ENCODE data around the gene DENND1B. TPM values are rescaled to one million over a fixed set of nuclear protein-coding genes. Genes with fewer than 3 reads are reported as not detected.
"Not testable (repeated sequence)": the region's sequence is repeated elsewhere in the genome, so short reads cannot be mapped to it uniquely, and the experiment has no call there.

DENND1B gene
- total and polyA plus RNA-seq, 12 donors: 1.7 to 14.3 (median 6.5) TPM

GRCh38 chr1:197705941-197706340 is 69.3 kb downstream of the DENND1B start:
- Histone ChIP-seq H3K4me1 (replicated peaks in 1 of 2) (no peaks in the 10 kb centered on the region), H3K36me3 (replicated peaks in 1 of 2) (no peaks in the 10 kb centered on the region), H3K27me3 (no peaks in the 10 kb centered on the region), H3K27ac (no peak overlapping the region), H3K4me3 (no peak overlapping the region), H3K9me3 (replicated peaks in 1 of 3) (no peaks in the 10 kb centered on the region)
- TF ChIP-seq, protein P1, sequence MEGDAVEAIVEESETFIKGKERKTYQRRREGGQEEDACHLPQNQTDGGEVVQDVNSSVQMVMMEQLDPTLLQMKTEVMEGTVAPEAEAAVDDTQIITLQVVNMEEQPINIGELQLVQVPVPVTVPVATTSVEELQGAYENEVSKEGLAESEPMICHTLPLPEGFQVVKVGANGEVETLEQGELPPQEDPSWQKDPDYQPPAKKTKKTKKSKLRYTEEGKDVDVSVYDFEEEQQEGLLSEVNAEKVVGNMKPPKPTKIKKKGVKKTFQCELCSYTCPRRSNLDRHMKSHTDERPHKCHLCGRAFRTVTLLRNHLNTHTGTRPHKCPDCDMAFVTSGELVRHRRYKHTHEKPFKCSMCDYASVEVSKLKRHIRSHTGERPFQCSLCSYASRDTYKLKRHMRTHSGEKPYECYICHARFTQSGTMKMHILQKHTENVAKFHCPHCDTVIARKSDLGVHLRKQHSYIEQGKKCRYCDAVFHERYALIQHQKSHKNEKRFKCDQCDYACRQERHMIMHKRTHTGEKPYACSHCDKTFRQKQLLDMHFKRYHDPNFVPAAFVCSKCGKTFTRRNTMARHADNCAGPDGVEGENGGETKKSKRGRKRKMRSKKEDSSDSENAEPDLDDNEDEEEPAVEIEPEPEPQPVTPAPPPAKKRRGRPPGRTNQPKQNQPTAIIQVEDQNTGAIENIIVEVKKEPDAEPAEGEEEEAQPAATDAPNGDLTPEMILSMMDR (IDR thresholded peaks at IDR 0.05): no peak
- no peak for TF ChIP-seq POLR2A (IDR thresholded peaks at IDR 0.05)
- WGBS, 4 donors: 95 to 97% (median 96%) methylated on average over 3 of the region's 3 CpGs
- DNase-seq: no peak
- intact Hi-C loops (cut with DNase I): no loop called here

- H3K4me1 ChIP-seq (replicated peaks in 1 of 2); H3K9me3 ChIP-seq (replicated peaks in 1 of 3); H3K36me3 ChIP-seq (replicated peaks in 1 of 2); intact Hi-C loops (cut with DNase I); DNase-seq; H3K4me3 ChIP-seq; H3K27ac ChIP-seq; H3K27me3 ChIP-seq: not testable (repeated sequence)
- 89 to 93% (median 89%) methylated on average over 4 of the region's 4 CpGs for WGBS, 4 donors
Measured at GRCh38 chr1:197700688-197701087, 74.6 kb downstream of the DENND1B start.

- Histone ChIP-seq H3K27ac (no peak overlapping the region), H3K27me3 (no peaks in the 10 kb centered on the region), H3K4me1 (replicated peaks in 1 of 2) (peaks cover 0 to 18% of the 10 kb centered on the region in 2 donors), H3K9me3 (replicated peaks in 1 of 3) (no peaks in the 10 kb centered on the region), H3K36me3 (replicated peaks in 1 of 2) (no peaks in the 10 kb centered on the region), H3K4me3 (no peak overlapping the region)
- no peak for DNase-seq
- WGBS, 4 donors: 78 to 90% (median 84%) methylated on average over 2 of the region's 2 CpGs
- intact Hi-C loops (cut with DNase I): no loop called here
- TF ChIP-seq POLR2A (IDR thresholded peaks at IDR 0.05): no peak
- TF ChIP-seq, protein P1 (IDR thresholded peaks at IDR 0.05): no peak
Measured at GRCh38 chr1:197696372-197696771, 78.9 kb downstream of the DENND1B start.

GRCh38 chr1:197695961-197696360 is 79.3 kb downstream of the DENND1B start:
- Histone ChIP-seq H3K4me1 (replicated peaks in 1 of 2) (peaks cover 0 to 18% of the 10 kb centered on the region in 2 donors), H3K27me3 (no peaks in the 10 kb centered on the region), H3K4me3 (no peak overlapping the region), H3K9me3 (replicated peaks in 1 of 3) (no peaks in the 10 kb centered on the region), H3K27ac (no peak overlapping the region), H3K36me3 (replicated peaks in 1 of 2) (no peaks in the 10 kb centered on the region)
- intact Hi-C loops (cut with DNase I): no loop called here
- TF ChIP-seq, protein P1 (IDR thresholded peaks at IDR 0.05): no peak
- no peak for TF ChIP-seq POLR2A (IDR thresholded peaks at IDR 0.05)
- no peak for DNase-seq

GRCh38 chr1:197692965-197693364 is 82.3 kb downstream of the DENND1B start:
- H3K4me3 ChIP-seq: no peak overlapping the region
- H3K27ac ChIP-seq: no peak overlapping the region
- no peak for TF ChIP-seq POLR2A (IDR thresholded peaks at IDR 0.05)
- no peak for DNase-seq
- no peaks in the 10 kb centered on the region for H3K36me3 ChIP-seq (replicated peaks in 1 of 2)
- peaks cover 0 to 18% of the 10 kb centered on the region in 2 donors for H3K4me1 ChIP-seq (replicated peaks in 1 of 2)
- intact Hi-C loops (cut with DNase I): no loop called here
- H3K9me3 ChIP-seq (replicated peaks in 1 of 3): peaks cover 0 to 8% (median 0%) of the 10 kb centered on the region in 3 donors
- no peaks in the 10 kb centered on the region for H3K27me3 ChIP-seq
